Hepatocyte (in vitro differentiated cells): Measurements from ENCODE around the gene NIM1K. TPM values are rescaled to one million over a fixed set of nuclear protein-coding genes. Genes with fewer than 3 reads are reported as not detected.

Source experiments
- DNase-seq: peaks from one replicate; pipeline ENCODE4 v3.0.0-alpha.2; 2016; ENCODE audit warnings: low spot score
- H2AFZ ChIP-seq: fragments of 200-600 bp; sonication (generic); 2 replicates; pipeline ENCODE4 v1.6.0; 2016; ENCODE audit warnings: antibody characterized with exemption, mild to moderate bottlenecking
- H3K27ac ChIP-seq: fragments of 200-600 bp; sonication (generic); 2 replicates; pipeline ENCODE4 v1.5.1; 2016; ENCODE audit warnings: mild to moderate bottlenecking
- H3K27me3 ChIP-seq: fragments of 200-600 bp; sonication (generic); 2 replicates; pipeline ENCODE4 v1.6.1; 2016
- H3K36me3 ChIP-seq: fragments of 200-600 bp; sonication (generic); replicated peaks from 2 replicates; pipeline ENCODE4 v1.5.1; 2016; ENCODE audit warnings: low read depth; ENCODE audit not compliant: insufficient read depth
- H3K4me1 ChIP-seq: fragments of 200-600 bp; sonication (generic); 2 replicates; pipeline ENCODE4 v1.5.1; 2016; ENCODE audit warnings: mild to moderate bottlenecking, moderate library complexity; ENCODE audit not compliant: insufficient read depth
- H3K4me2 ChIP-seq: fragments of 200-600 bp; sonication (generic); 2 replicates; pipeline ENCODE4 v1.6.0; 2016
- H3K4me3 ChIP-seq: fragments of 200-600 bp; sonication (generic); 2 replicates; pipeline ENCODE4 v1.5.1; 2016; ENCODE audit warnings: mild to moderate bottlenecking
- H3K79me2 ChIP-seq: fragments of 200-600 bp; sonication (generic); 2 replicates; pipeline ENCODE4 v1.6.0; 2017; ENCODE audit warnings: mild to moderate bottlenecking
- H3K9me2 ChIP-seq: fragments of 200-600 bp; sonication (generic); replicated peaks from 2 replicates; pipeline ENCODE4 v1.6.0; 2017; ENCODE audit warnings: mild to moderate bottlenecking; ENCODE audit not compliant: insufficient read depth
- H3K9me3 ChIP-seq: fragments of 200-600 bp; sonication (generic); 2 replicates; pipeline ENCODE4 v1.5.1; 2016; ENCODE audit warnings: low read depth, mild to moderate bottlenecking
- H4K20me1 ChIP-seq: fragments of 200-600 bp; sonication (generic); 2 replicates; pipeline ENCODE4 v1.6.0; 2016; ENCODE audit warnings: mild to moderate bottlenecking; ENCODE audit not compliant: insufficient read depth, poor library complexity, severe bottlenecking
- CTCF ChIP-seq: fragments of 200-600 bp; sonication (generic); IDR thresholded peaks from 2 replicates; pipeline ENCODE4 v1.5.1; 2016; ENCODE audit warnings: antibody characterized with exemption, mild to moderate bottlenecking; ENCODE audit not compliant: poor library complexity
- EZH2 ChIP-seq: fragments of 200-600 bp; sonication (generic); IDR thresholded peaks from 2 replicates; pipeline ENCODE4 v1.6.1; 2016; ENCODE audit warnings: antibody characterized with exemption, mild to moderate bottlenecking, borderline replicate concordance
- EZH2phosphoT487 ChIP-seq: fragments of 200-600 bp; sonication (generic); IDR thresholded peaks from one replicate; pipeline ENCODE4 v1.6.1; 2018; ENCODE audit warnings: antibody characterized with exemption, mild to moderate bottlenecking, low read depth, moderate library complexity; ENCODE audit not compliant: unreplicated experiment, severe bottlenecking
- WGBS: methylation state at CpG from one replicate; pipeline ENCODE4 v1.1.6; 2016; ENCODE audit warnings: low lambda C conversion rate; ENCODE audit errors: missing lambda C conversion rate; 5-methylcytosine and 5-hydroxymethylcytosine counted together
- polyA plus RNA-seq: library from polyadenylated mRNA; unstranded; fragments of >200 nt; fragmentation: Nextera tagmentation; extraction: Ambion mirVana; gene quantifications from 2 replicates; pipeline ENCODE4 v1.2.1, GENCODE V29; 2016
- total RNA-seq: library from RNA; depleted of rRNA; stranded (reverse); fragments of >200 nt; gene quantifications from 2 replicates; pipeline ENCODE4 v1.2.3, GENCODE V29; 2014

Gene NIM1K
- total and polyA plus RNA-seq, 2 experiments from 2014 or later = not detected

GRCh38 chr5:43213951-43214350, 21.9 kb downstream of the NIM1K start:
- WGBS = 86% methylated on average over 2 of the region's 2 CpGs
- H3K4me3 ChIP-seq = no peak overlapping the region
- no peaks in the 10 kb centered on the region for H3K9me3 ChIP-seq
- no peak for DNase-seq
- no peaks in the 10 kb centered on the region for H3K27me3 ChIP-seq
- H3K27ac ChIP-seq = no peak overlapping the region
- no peaks in the 10 kb centered on the region for H3K36me3 ChIP-seq
- H3K9me2 ChIP-seq = no peaks in the 10 kb centered on the region
- no peak overlapping the region for H2AFZ ChIP-seq
- H3K4me2 ChIP-seq = no peak overlapping the region
- TF ChIP-seq EZH2phosphoT487 = no peak
- no peaks in the 10 kb centered on the region for H3K79me2 ChIP-seq
- no peaks in the 10 kb centered on the region for H3K4me1 ChIP-seq
- H4K20me1 ChIP-seq = no peaks in the 10 kb centered on the region

- Histone ChIP-seq H3K79me2 (no peaks in the 10 kb centered on the region), H3K4me2 (no peak overlapping the region), H4K20me1 (no peaks in the 10 kb centered on the region), H3K4me1 (no peaks in the 10 kb centered on the region), H3K9me3 (no peaks in the 10 kb centered on the region), H2AFZ (no peak overlapping the region), H3K36me3 (no peaks in the 10 kb centered on the region), H3K9me2 (no peaks in the 10 kb centered on the region), H3K27ac (no peak overlapping the region), H3K4me3 (no peak overlapping the region), H3K27me3 (no peaks in the 10 kb centered on the region)
- WGBS = 89% methylated on average over 11 of the region's 11 CpGs
- no peak for DNase-seq
- TF ChIP-seq CTCF (no peak), EZH2phosphoT487 (no peak), EZH2 (no peak)
These were observed 23.1 kb downstream of the NIM1K start for GRCh38 chr5:43215073-43215631.

GRCh38 chr5:43216941-43217340, 24.9 kb downstream of the NIM1K start:
- no peak overlapping the region for H3K4me2 ChIP-seq
- no peaks in the 10 kb centered on the region for H3K9me3 ChIP-seq
- no peak for TF ChIP-seq CTCF
- no peak for TF ChIP-seq EZH2phosphoT487
- H3K36me3 ChIP-seq = no peaks in the 10 kb centered on the region
- no peaks in the 10 kb centered on the region for H3K4me1 ChIP-seq
- no peaks in the 10 kb centered on the region for H3K79me2 ChIP-seq
- H3K4me3 ChIP-seq = no peak overlapping the region
- H3K27ac ChIP-seq = no peak overlapping the region
- H3K27me3 ChIP-seq = no peaks in the 10 kb centered on the region
- WGBS = 84% methylated on average over 2 of the region's 2 CpGs
- DNase-seq = no peak
- H4K20me1 ChIP-seq = no peaks in the 10 kb centered on the region
- H3K9me2 ChIP-seq = no peaks in the 10 kb centered on the region
- H2AFZ ChIP-seq = no peak overlapping the region

GRCh38 chr5:43219120-43219519, 27.1 kb downstream of the NIM1K start:
- Histone ChIP-seq H2AFZ (no peak overlapping the region), H4K20me1 (no peaks in the 10 kb centered on the region), H3K4me2 (no peak overlapping the region), H3K27me3 (no peaks in the 10 kb centered on the region), H3K4me3 (no peak overlapping the region), H3K79me2 (no peaks in the 10 kb centered on the region), H3K27ac (no peak overlapping the region), H3K4me1 (no peaks in the 10 kb centered on the region), H3K36me3 (no peaks in the 10 kb centered on the region), H3K9me2 (no peaks in the 10 kb centered on the region), H3K9me3 (no peaks in the 10 kb centered on the region)
- DNase-seq = no peak
- 92% methylated on average over 1 of the region's 1 CpG for WGBS
- no peak for TF ChIP-seq EZH2phosphoT487
- no peak for TF ChIP-seq CTCF
- TF ChIP-seq EZH2 = no peak
